Keratinocyte (primary cell): ENCODE data around the gene GTF3C4. TPM values are rescaled to one million over a fixed set of nuclear protein-coding genes. Genes with fewer than 3 reads are reported as not detected.

Source experiments
- DNase-seq: peaks from one replicate; pipeline ENCODE4 v3.0.0-alpha.2; 2011; ENCODE audit warnings: low read depth, missing footprints, low spot score
- FAIRE-seq: peaks from 2 replicates; lab custom pipeline; 2011; peaks lifted over from hg19 to GRCh38; lab: Jason Lieb, UNC
- H2AFZ ChIP-seq: 2 replicates; pipeline ENCODE4 v1.6.0; 2012; ENCODE audit warnings: low read length, control low read depth, inconsistent platforms; ENCODE audit not compliant: control insufficient read depth
- H3K27ac ChIP-seq: 2 replicates; pipeline ENCODE4 v1.5.1; 2011; ENCODE audit warnings: low read length; ENCODE audit not compliant: control insufficient read depth, insufficient read depth
- H3K27me3 ChIP-seq: 3 replicates; pipeline ENCODE4 v1.6.0; 2011; ENCODE audit warnings: low read length; ENCODE audit not compliant: control insufficient read depth, insufficient read depth; ENCODE audit errors: extremely low read depth
- H3K36me3 ChIP-seq, 2 experiments: 2 replicates in 1 of 2; 3 replicates in 1 of 2; pipeline ENCODE4 v1.5.1; 2011; ENCODE audit warnings: low read length in 2 of 2, mild to moderate bottlenecking in 1 of 2; ENCODE audit not compliant: control insufficient read depth in 2 of 2, insufficient read depth in 2 of 2; ENCODE audit errors: extremely low read depth in 1 of 2
- H3K4me1 ChIP-seq: 3 replicates; pipeline ENCODE4 v1.5.1; 2011; ENCODE audit warnings: low read length; ENCODE audit not compliant: control insufficient read depth, insufficient read depth; ENCODE audit errors: extremely low read depth
- H3K4me2 ChIP-seq: 3 replicates; pipeline ENCODE4 v1.6.0; 2011; ENCODE audit warnings: low read depth, low read length; ENCODE audit not compliant: control insufficient read depth, insufficient read depth; ENCODE audit errors: extremely low read depth
- H3K4me3 ChIP-seq, 3 experiments: fragments of 200-600 bp in 1 of 3; sonication (generic) in 1 of 3; 2 replicates in 2 of 3; 3 replicates in 1 of 3; pipeline ENCODE4 v1.5.1; 2011 to 2016; ENCODE audit warnings: low read length in 3 of 3, mild to moderate bottlenecking in 3 of 3, control low read depth in 2 of 3, inconsistent platforms in 1 of 3, low read depth in 1 of 3, mixed read lengths in 1 of 3, mixed run types in 1 of 3, moderate library complexity in 1 of 3; ENCODE audit not compliant: control insufficient read depth in 2 of 3, insufficient read depth in 2 of 3; ENCODE audit errors: extremely low read depth in 1 of 3
- H3K79me2 ChIP-seq: 2 replicates; pipeline ENCODE4 v1.6.0; 2012; ENCODE audit warnings: low read length; ENCODE audit not compliant: control insufficient read depth, insufficient read depth
- H3K9ac ChIP-seq: 3 replicates; pipeline ENCODE4 v1.6.0; 2011; ENCODE audit warnings: low read length; ENCODE audit not compliant: control insufficient read depth, insufficient read depth; ENCODE audit errors: extremely low read depth
- H3K9me1 ChIP-seq: 3 replicates; pipeline ENCODE4 v1.6.0; 2011; ENCODE audit warnings: low read length; ENCODE audit not compliant: control insufficient read depth, insufficient read depth; ENCODE audit errors: extremely low read depth
- H3K9me3 ChIP-seq: 2 replicates; pipeline ENCODE4 v1.5.1; 2012; ENCODE audit warnings: low read depth, low read length; ENCODE audit not compliant: control insufficient read depth
- H4K20me1 ChIP-seq: 3 replicates; pipeline ENCODE4 v1.6.0; 2011; ENCODE audit warnings: low read length; ENCODE audit not compliant: control insufficient read depth, insufficient read depth; ENCODE audit errors: extremely low read depth
- EZH2 ChIP-seq: IDR thresholded peaks from one replicate; pipeline ENCODE4 v1.6.1; 2012; ENCODE audit warnings: inconsistent platforms, mild to moderate bottlenecking, low read length, moderate library complexity
- dilution Hi-C: fragments of 300-500 bp; cut with MboI; formaldehyde crosslinking; loops from one replicate; pipeline ENCODE4 v1.7.0; 2020; ENCODE audit warnings: low sequenced_read_pairs; ENCODE audit not compliant: extremely low pct_ligation_motif_present
- polyA plus RNA-seq, 5 experiments: library from polyadenylated mRNA; depleted of rRNA in 3 of 5; stranded (reverse) in 3 of 5; stranded (forward) in 1 of 5; unstranded in 1 of 5; fragments of >200 nt; gene quantifications; 1 replicate in 1 of 5; 2 replicates in 3 of 5; 3 replicates in 1 of 5; pipeline versions ENCODE4 v1.2.1 to v1.2.3, GENCODE V29; 2011 to 2012; ENCODE audit warnings: missing spikeins in 2 of 5, low read depth in 1 of 5, low replicate concordance in 1 of 5
- TF ChIP-seq, protein P1 (sequence below), 3 experiments: IDR thresholded peaks in 1 of 3; conservative IDR thresholded peaks in 1 of 3; optimal IDR thresholded peaks in 1 of 3; 2 replicates in 2 of 3; 3 replicates in 1 of 3; pipeline versions ENCODE3 to v1.5.1; 2011; ENCODE audit warnings: low read length in 3 of 3, mild to moderate bottlenecking in 3 of 3, moderate library complexity in 2 of 3, control low read depth in 1 of 3, inconsistent platforms in 1 of 3; ENCODE audit not compliant: insufficient read depth in 2 of 3; ENCODE audit errors: extremely low read depth in 1 of 3

Gene GTF3C4
- polyA plus RNA-seq, 1 donor (not counting 4 experiments of a cell fraction or from before 2014, with no cell fraction given): 7.7 TPM

GRCh38 chr9:132722564-132723065, 52.4 kb downstream of the GTF3C4 start:
- Histone ChIP-seq H3K79me2 (no peaks in the 10 kb centered on the region), H3K36me3 (no peaks in the 10 kb centered on the region), H3K9ac (no peak overlapping the region), H3K4me2 (no peak overlapping the region), H3K27me3 (peaks cover 10% of the 10 kb centered on the region), H3K4me3 (no peak overlapping the region), H3K9me1 (no peaks in the 10 kb centered on the region), H2AFZ (no peak overlapping the region), H3K27ac (no peak overlapping the region), H3K4me1 (no peaks in the 10 kb centered on the region), H4K20me1 (no peaks in the 10 kb centered on the region), H3K9me3 (no peaks in the 10 kb centered on the region)
- DNase-seq (no peak), FAIRE-seq (no peak)
- dilution Hi-C loops: no loop called here
- no peak for TF ChIP-seq EZH2
- TF ChIP-seq, protein P1, sequence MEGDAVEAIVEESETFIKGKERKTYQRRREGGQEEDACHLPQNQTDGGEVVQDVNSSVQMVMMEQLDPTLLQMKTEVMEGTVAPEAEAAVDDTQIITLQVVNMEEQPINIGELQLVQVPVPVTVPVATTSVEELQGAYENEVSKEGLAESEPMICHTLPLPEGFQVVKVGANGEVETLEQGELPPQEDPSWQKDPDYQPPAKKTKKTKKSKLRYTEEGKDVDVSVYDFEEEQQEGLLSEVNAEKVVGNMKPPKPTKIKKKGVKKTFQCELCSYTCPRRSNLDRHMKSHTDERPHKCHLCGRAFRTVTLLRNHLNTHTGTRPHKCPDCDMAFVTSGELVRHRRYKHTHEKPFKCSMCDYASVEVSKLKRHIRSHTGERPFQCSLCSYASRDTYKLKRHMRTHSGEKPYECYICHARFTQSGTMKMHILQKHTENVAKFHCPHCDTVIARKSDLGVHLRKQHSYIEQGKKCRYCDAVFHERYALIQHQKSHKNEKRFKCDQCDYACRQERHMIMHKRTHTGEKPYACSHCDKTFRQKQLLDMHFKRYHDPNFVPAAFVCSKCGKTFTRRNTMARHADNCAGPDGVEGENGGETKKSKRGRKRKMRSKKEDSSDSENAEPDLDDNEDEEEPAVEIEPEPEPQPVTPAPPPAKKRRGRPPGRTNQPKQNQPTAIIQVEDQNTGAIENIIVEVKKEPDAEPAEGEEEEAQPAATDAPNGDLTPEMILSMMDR (optimal IDR thresholded peaks at IDR 0.05 in 1 of 3, IDR thresholded peaks at IDR 0.05 in 1 of 3, conservative IDR thresholded peaks at IDR 0.05 in 1 of 3; ENCODE audit: extremely low read depth in 1 of 3, insufficient read depth in 2 of 3, low read length in 3 of 3): no peak

GRCh38 chr9:132723809-132724208, 53.5 kb downstream of the GTF3C4 start:
- no peaks in the 10 kb centered on the region for H3K36me3 ChIP-seq

More at GRCh38 chr9:132723809-132724208, 53.5 kb downstream of the GTF3C4 start:
- TF ChIP-seq EZH2: no peak
- TF ChIP-seq, protein P1 (optimal IDR thresholded peaks at IDR 0.05 in 1 of 3, IDR thresholded peaks at IDR 0.05 in 1 of 3, conservative IDR thresholded peaks at IDR 0.05 in 1 of 3; ENCODE audit: extremely low read depth in 1 of 3, insufficient read depth in 2 of 3, low read length in 3 of 3): no peak
- H3K4me2 ChIP-seq: no peak overlapping the region
- H3K4me1 ChIP-seq: no peaks in the 10 kb centered on the region
- peaks cover 17% of the 10 kb centered on the region for H3K27me3 ChIP-seq
- H3K4me3 ChIP-seq: no peak overlapping the region
- H3K9ac ChIP-seq: no peak overlapping the region
- no peaks in the 10 kb centered on the region for H3K9me3 ChIP-seq
- no peaks in the 10 kb centered on the region for H4K20me1 ChIP-seq
- H2AFZ ChIP-seq: no peak overlapping the region
- FAIRE-seq: no peak
- H3K79me2 ChIP-seq: no peaks in the 10 kb centered on the region
- no peaks in the 10 kb centered on the region for H3K9me1 ChIP-seq
- DNase-seq: no peak
- dilution Hi-C loops: no loop called here
- H3K27ac ChIP-seq: no peak overlapping the region
